Prostate gland (tissue), 2 donors: ENCODE measurements around the gene DHRS7B. TPM values are rescaled to one million over a fixed set of nuclear protein-coding genes. Genes with fewer than 3 reads are reported as not detected.

Experiments used
- DNase-seq: peaks from one replicate; pipeline ENCODE4 v3.0.0-alpha.2; 2019; ENCODE audit warnings: low spot score
- H3K27ac ChIP-seq, 2 donors: fragments of 200-600 bp; sonication (generic); 2 replicates each; pipeline ENCODE4 v1.5.1; 2017 to 2019
- H3K27me3 ChIP-seq: fragments of 200-600 bp; sonication (generic); replicated peaks from 2 replicates; pipeline ENCODE4 v1.5.1; 2019; ENCODE audit not compliant: insufficient read depth
- H3K36me3 ChIP-seq, 2 donors: fragments of 200-600 bp; sonication (generic); 1 replicate in 1 of 2; 2 replicates in 1 of 2; pipeline versions ENCODE4 v1.5.1 to v1.8.1; 2017 to 2019
- H3K4me1 ChIP-seq: fragments of 200-600 bp; sonication (generic); replicated peaks from 2 replicates; pipeline ENCODE4 v1.5.1; 2019
- H3K4me3 ChIP-seq, 2 donors: fragments of 200-600 bp; sonication (generic); 2 replicates each; pipeline ENCODE4 v1.5.1; 2017 to 2019
- H3K9me3 ChIP-seq: fragments of 200-600 bp; sonication (generic); 2 replicates; pipeline ENCODE4 v1.5.1; 2017
- POLR2A ChIP-seq: fragments of 450-650 bp; IDR thresholded peaks from one replicate; pipeline ENCODE4 v1.6.1; 2016; ENCODE audit warnings: antibody characterized with exemption, mild to moderate bottlenecking
- POLR2AphosphoS5 ChIP-seq: sonication (generic); formaldehyde crosslinking; IDR thresholded peaks from one replicate; pipeline ENCODE4 v1.6.1; 2017; ENCODE audit warnings: antibody characterized with exemption
- WGBS: methylation state at CpG from one replicate; pipeline ENCODE4 v1.1.5; 2018; 5-methylcytosine and 5-hydroxymethylcytosine counted together
- intact Hi-C: fragments of 100-400 bp; cut with DNase I; formaldehyde crosslinking; loops from one replicate; pipeline ENCODE4 v1.14.2; 2022
- total RNA-seq, 2 donors: library from RNA; depleted of rRNA; stranded (reverse); fragments of >200 nt; gene quantifications; one replicate each; pipeline ENCODE4 v1.1.0, GENCODE V29; 2016
- TF ChIP-seq, protein P1 (sequence below), 4 experiments: fragments of 200-600 bp in 2 of 4; fragments of 450-650 bp in 2 of 4; sonication (generic) in 2 of 4; IDR thresholded peaks; 1 replicate in 3 of 4; 2 replicates in 1 of 4; pipeline ENCODE4 v1.5.1; 2016 to 2019; ENCODE audit warnings: antibody characterized with exemption in 4 of 4, mild to moderate bottlenecking in 2 of 4, moderate library complexity in 2 of 4

DHRS7B gene
- total RNA-seq, 2 donors from 2014 or later, result 52.1 to 67.5 TPM

DNA sequence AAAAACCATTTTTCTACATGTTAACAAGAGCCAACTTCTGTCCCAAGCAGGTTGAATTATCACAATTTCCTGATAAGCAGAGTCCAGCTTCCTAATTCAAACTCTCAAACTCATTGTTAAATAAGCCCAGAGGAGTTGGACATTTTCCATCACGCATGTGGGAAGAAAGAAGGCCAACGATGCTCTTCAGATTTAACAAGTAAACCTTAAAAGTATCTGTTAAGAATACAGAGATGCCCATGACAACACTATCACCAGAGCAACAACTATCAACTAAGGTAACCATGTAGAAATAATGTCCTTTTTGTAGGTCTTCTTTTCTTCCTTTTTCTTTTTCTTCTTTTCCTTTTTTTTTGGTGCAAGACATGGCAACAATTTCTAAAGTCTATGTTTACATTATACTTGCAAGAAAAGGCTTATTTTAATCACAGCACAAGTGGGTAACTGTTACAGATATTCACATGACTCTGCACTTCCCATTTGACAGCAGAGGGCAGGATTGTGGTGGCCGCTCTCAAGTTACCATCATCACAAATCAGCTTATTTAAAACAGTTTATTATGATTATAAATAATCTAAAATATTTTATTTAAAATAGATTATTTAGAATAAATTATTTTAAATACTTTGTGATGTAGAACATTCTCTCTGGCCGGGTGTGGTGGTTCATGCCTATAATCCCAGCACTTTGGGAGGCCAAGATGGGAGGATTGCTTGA is 35.7 kb upstream of the DHRS7B start:
- Histone ChIP-seq H3K4me1 (no peaks in the 10 kb centered on the region), H3K4me3 (no peak overlapping the region), H3K9me3 (no peaks in the 10 kb centered on the region), H3K27me3 (no peaks in the 10 kb centered on the region), H3K36me3 (no peaks in the 10 kb centered on the region), H3K27ac (no peak overlapping the region)
- DNase-seq, result no peak
- intact Hi-C loops, result no loop called here
- TF ChIP-seq POLR2A (no peak), POLR2AphosphoS5 (no peak)
- TF ChIP-seq, protein P1, sequence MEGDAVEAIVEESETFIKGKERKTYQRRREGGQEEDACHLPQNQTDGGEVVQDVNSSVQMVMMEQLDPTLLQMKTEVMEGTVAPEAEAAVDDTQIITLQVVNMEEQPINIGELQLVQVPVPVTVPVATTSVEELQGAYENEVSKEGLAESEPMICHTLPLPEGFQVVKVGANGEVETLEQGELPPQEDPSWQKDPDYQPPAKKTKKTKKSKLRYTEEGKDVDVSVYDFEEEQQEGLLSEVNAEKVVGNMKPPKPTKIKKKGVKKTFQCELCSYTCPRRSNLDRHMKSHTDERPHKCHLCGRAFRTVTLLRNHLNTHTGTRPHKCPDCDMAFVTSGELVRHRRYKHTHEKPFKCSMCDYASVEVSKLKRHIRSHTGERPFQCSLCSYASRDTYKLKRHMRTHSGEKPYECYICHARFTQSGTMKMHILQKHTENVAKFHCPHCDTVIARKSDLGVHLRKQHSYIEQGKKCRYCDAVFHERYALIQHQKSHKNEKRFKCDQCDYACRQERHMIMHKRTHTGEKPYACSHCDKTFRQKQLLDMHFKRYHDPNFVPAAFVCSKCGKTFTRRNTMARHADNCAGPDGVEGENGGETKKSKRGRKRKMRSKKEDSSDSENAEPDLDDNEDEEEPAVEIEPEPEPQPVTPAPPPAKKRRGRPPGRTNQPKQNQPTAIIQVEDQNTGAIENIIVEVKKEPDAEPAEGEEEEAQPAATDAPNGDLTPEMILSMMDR (IDR thresholded peaks at IDR 0.05), result no peak
- WGBS, result 63% methylated on average over 4 of the region's 4 CpGs

DNA sequence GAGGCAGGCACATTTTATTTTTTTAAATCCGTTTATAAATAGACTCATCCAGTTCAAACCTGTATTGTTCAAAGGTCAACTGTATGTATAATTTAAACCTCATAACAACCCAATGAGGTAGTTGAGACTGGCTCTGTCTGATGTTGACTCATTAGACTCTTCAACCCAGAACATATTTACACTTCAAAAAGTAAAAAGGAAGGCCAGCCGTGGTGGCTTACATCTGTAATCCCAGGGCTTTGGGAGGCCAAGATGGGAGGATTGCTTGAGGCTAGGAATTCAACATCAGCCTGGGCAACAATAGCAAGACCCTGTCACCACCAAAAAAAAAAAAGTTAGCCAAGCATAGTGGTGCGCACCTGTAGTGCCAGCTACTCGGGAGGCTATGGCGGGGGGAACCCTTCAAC is 32.5 kb upstream of the DHRS7B start:
- no peaks in the 10 kb centered on the region for H3K9me3 ChIP-seq
- no peaks in the 10 kb centered on the region for H3K27me3 ChIP-seq
- no peaks in the 10 kb centered on the region for H3K4me1 ChIP-seq
- TF ChIP-seq POLR2A, result no peak
- no peak for TF ChIP-seq POLR2AphosphoS5
- TF ChIP-seq, protein P1 (IDR thresholded peaks at IDR 0.05), result no peak
- DNase-seq, result no peak
- 89% methylated on average over 5 of the region's 5 CpGs for WGBS
- no peaks in the 10 kb centered on the region for H3K36me3 ChIP-seq
- no peak overlapping the region for H3K27ac ChIP-seq
- intact Hi-C loops, result no loop called here
- no peak overlapping the region for H3K4me3 ChIP-seq

DNA sequence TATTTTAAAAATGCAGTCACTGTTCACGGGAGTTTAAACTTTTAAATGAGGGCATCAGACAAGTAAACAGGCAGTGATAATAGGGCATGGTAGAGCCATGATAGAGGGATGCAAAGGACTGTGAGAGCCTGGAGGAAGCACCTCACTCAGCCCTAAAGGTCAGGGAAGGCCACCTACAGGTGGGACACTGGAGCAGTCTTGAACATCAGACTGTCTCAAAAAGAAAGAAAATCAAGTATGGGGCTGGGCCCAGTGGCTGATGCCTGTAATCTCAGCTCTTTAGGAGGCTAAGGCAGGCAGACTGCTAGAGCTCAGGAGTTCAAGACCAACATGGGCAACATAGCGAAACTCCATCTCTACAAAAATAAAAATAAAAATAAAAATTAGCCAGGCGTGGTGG is 31.0 kb upstream of the DHRS7B start:
- Histone ChIP-seq H3K4me3 (no peak overlapping the region), H3K9me3 (no peaks in the 10 kb centered on the region), H3K36me3 (no peaks in the 10 kb centered on the region), H3K27me3 (no peaks in the 10 kb centered on the region), H3K4me1 (no peaks in the 10 kb centered on the region), H3K27ac (no peak overlapping the region)
- no peak for DNase-seq
- WGBS, result 82% methylated on average over 3 of the region's 3 CpGs
- TF ChIP-seq POLR2AphosphoS5 (no peak), POLR2A (no peak)
- TF ChIP-seq, protein P1 (IDR thresholded peaks at IDR 0.05), result no peak
- intact Hi-C loops, result no loop called here

DNA sequence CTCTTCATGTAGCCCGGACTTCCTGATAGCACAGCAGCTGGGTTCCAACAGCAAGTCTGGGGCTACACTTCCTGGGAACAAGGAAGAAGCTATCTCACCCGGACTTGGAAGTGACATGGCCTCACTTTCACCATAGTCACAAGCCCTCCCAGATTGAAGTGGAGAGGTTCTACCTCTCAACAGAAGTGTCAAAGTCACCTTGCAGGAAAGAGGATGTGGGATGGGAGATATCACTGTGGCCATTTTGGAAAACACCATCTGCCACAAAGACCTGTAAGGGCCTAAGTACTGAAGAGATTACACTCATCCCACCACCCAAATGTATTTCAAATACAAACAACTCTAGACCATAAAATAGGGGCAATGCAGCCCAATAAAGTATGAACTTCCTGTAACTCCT is 29.9 kb upstream of the DHRS7B start:
- 82% methylated on average over 2 of the region's 2 CpGs for WGBS
- no peak for TF ChIP-seq POLR2A
- DNase-seq, result no peak
- Histone ChIP-seq H3K4me1 (no peaks in the 10 kb centered on the region), H3K4me3 (no peak overlapping the region), H3K27ac (no peak overlapping the region), H3K27me3 (no peaks in the 10 kb centered on the region), H3K36me3 (no peaks in the 10 kb centered on the region), H3K9me3 (no peaks in the 10 kb centered on the region)
- intact Hi-C loops, result no loop called here

DNA sequence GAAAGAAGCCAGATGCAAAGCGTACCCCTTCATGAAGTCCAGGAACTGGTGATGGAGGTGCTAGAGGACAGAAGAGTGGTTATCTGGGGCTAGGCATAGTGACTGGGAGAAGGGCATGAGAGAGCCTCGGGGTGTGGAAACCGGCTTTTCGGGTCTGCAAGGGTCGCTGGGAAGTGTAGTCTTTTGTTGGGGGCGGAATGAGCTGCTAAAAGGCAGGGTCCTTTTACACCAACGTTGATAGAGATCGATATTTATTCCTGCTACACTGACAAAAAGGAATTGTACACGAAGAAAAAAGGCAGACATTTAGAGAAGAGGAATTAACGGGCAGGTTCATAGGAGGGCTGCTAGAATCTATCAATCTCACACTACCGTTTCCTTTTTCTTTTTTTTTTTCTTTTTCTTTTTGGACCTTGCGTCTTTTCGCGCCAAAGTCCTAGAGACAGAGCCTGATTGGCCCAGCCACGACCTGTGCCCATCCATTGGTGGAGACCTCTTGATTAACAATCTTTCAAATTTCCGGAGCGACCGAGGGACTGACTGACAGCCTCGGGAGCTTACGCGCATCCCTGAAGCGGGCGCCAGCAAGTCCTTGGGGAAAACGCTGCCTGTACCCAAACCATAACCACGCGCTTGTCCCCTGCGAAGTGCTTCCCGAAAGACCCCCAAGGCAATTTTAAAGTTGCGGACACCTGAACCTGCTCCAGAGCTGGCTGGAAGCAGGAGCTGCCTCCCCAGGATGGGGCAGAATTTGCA is 27.7 kb upstream of the DHRS7B start:
- intact Hi-C loops, result no loop called here
- DNase-seq, result peak; percentile 53
- Histone ChIP-seq H3K4me3 (peak overlapping the region; percentile 28 to 33), H3K9me3 (no peaks in the 10 kb centered on the region), H3K27ac (no peak overlapping the region), H3K4me1 (no peaks in the 10 kb centered on the region), H3K27me3 (no peaks in the 10 kb centered on the region), H3K36me3 (no peaks in the 10 kb centered on the region)
- TF ChIP-seq, protein P1 (IDR thresholded peaks at IDR 0.05), result no peak
- TF ChIP-seq POLR2A (no peak), POLR2AphosphoS5 (peak; percentile 33)
- WGBS, result under 1% methylated on average over 27 of the region's 29 CpGs
